Activated naive CD4-positive, alpha-beta T cell treated with anti-CD3 and anti-CD28 coated beads, Interleukin-2, amount 50 U/mL, for 24 hours (primary cell): ENCODE data around the gene L3MBTL1.

Experiments
- H3K27ac Mint-ChIP-seq: one replicate; pipeline ENCODE4 v1.8.0; 2021; ENCODE audit warnings: mild to moderate bottlenecking, mixed read lengths
- H3K27me3 Mint-ChIP-seq: one replicate; pipeline ENCODE4 v1.8.0; 2021; ENCODE audit warnings: mixed read lengths
- H3K36me3 Mint-ChIP-seq: one replicate; pipeline ENCODE4 v1.8.0; 2021; ENCODE audit warnings: mixed read lengths
- H3K4me1 Mint-ChIP-seq: one replicate; pipeline ENCODE4 v1.8.0; 2021; ENCODE audit warnings: mixed read lengths
- H3K4me3 Mint-ChIP-seq: one replicate; pipeline ENCODE4 v1.8.0; 2021; ENCODE audit warnings: mild to moderate bottlenecking, mixed read lengths
- H3K9me3 Mint-ChIP-seq: one replicate; pipeline ENCODE4 v1.8.0; 2021; ENCODE audit warnings: mixed read lengths

Gene L3MBTL1

DNA sequence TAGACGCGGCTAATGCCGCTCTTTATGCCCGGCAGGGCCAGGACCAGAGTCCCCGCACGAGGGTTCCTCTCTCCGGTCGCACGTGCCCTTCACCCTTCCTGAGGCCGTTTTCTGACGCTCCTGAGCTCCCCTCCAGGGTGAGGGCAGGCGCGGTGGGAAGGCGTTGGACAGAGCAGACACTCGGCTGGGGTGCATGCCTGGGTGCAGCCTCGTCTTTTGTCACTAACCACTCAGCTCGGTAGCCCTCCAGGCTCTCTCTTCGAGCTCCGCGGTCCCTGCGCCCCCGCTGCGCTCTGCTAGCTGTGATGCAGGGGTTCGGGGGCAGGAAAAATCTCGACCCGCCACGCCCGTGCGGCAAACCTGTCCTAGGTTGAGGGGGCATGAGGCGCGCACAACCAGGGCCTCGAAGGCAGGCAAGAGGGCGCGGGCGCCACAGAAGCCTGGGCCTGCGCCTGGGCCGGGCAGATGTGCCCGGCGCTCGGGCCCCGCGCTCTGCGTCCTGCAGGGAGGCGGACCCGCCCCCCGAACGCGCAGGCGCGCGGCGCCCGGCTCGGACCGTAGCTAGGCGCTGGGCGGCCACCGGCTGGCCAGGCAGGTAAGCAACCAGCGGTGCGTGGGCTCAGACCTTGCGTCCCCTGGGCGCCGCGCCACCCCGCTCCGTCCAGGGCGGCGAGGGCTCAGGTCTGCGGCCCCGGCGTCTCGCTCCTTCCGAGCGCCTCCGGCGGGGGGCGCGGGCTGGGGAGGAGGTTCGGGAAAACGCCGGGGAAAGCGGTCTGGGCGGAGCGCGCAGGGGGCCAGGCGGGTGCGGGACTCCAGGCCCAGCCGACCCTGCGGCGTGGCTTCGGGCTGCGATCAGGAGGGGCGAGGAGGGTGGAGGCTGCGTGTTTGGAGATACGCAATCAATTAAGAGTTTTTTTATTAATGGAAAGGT is at the start of gene L3MBTL1:
Gene L3MBTL1 (plus strand): TSS at position 548 of the 931 bp plus-strand sequence. CDS start 5,807 bp downstream, outside the sequence.
- Mint-ChIP-seq H3K4me1 (peaks cover 9% of the 10 kb centered on the region), H3K9me3 (no peaks in the 10 kb centered on the region), H3K36me3 (no peaks in the 10 kb centered on the region), H3K4me3 (peak within 1 kb of the TSS; percentile 64), H3K27me3 (peaks cover 15% of the 10 kb centered on the region), H3K27ac (no peak within 1 kb of the TSS)

DNA sequence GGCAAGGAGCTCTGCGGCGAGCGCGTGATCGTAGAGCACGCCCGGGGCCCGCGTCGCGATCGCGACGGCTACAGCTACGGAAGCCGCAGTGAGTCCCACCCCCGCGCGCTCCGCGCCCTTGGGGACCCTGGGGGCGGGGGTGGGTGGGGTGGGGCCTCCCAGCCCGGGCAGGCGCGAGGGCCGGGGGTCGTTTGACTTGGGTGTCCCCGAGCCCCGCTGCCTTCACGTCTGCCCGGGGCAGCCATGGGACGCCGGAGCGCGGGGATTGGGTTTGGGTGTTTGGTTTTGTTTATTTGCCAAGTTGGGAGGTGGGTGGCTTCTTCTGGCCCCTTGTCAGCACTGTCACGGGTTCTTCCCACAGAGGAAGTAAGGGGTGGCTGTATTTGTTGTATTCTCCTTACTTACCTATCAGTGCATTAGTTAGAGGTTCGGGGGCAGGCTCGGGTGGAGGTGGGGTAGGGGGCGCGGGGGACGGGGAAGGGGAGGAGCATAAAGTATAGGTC is 49.0 kb upstream of the L3MBTL1 start:
- Mint-ChIP-seq H3K36me3 (peaks cover 26% of the 10 kb centered on the region), H3K9me3 (no peaks in the 10 kb centered on the region), H3K27ac (peak overlapping the region; percentile 84), H3K4me1 (peaks cover 45% of the 10 kb centered on the region), H3K27me3 (no peaks in the 10 kb centered on the region), H3K4me3 (peak overlapping the region; percentile 92)

DNA sequence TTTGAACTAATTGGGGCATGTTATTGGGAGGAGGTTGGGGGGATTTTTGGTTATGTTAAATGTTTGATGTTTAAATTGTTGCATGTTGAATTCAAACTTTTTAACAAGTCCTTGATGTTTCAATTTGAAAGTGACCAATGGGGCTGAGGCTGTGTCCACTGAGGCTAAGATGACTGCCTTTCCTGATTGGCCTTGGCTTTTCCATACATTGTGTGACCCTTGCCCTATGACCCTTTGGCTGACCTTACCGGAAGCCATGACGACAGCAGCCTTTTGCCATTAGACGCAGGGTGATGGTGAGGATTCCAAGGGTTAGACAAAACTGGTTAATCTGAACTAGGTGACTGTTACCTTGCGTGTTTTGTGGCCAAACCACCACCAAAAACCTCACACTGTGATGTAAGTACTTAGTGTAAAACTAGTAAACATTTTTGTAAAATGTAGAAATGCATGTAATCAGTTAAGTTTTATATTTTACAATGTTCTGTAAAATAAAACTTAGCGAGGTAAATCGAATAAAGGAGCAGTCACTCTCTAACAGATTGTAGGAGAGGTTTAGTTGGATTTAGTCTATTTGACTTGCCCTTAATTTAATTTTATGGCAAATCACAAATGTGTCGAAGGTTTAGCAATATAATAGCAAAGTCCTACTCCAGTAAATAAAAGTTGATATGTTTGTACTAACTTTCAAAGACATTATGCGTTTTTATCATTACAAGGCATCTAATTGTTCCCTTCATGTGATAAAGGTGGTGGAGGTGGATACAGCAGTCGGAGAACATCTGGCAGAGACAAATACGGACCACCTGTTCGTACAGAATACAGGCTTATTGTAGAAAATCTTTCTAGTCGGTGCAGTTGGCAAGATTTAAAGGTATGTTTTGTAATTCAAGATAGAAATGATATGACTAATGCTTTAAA is 48.2 kb upstream of the L3MBTL1 start:
- peaks cover 53% of the 10 kb centered on the region for H3K4me1 Mint-ChIP-seq
- H3K27ac Mint-ChIP-seq = peak overlapping the region; percentile 84
- H3K36me3 Mint-ChIP-seq = peaks cover 33% of the 10 kb centered on the region
- no peaks in the 10 kb centered on the region for H3K9me3 Mint-ChIP-seq
- no peaks in the 10 kb centered on the region for H3K27me3 Mint-ChIP-seq
- H3K4me3 Mint-ChIP-seq = peak overlapping the region; percentile 92

DNA sequence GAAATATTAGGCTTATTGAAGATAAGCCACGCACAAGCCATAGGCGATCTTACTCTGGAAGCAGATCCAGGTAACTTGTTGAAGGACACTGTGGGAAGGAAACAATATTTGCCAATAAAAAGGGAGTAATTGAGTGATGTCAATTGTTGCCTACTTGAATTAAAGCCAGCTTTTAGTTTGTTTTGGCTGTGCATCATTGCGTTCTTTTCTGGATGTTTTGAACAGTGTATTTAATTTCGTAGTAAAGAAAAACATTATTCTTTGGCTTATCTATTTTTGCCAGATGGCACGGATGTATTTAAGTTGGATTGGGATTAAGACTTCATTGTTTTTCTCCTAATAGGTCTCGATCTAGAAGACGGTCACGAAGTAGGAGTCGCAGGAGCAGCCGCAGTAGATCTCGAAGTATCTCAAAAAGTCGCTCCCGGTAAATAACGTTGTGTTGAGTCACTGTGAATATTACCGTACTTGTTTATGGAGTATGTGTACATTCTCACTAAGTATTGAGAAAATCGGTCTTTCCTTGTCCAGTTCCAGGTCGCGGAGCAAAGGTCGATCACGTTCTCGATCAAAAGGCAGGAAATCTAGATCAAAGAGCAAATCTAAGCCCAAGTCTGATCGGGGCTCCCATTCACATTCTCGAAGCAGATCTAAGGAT is 47.2 kb upstream of the L3MBTL1 start:
- peak overlapping the region; percentile 92 for H3K4me3 Mint-ChIP-seq
- H3K27me3 Mint-ChIP-seq = no peaks in the 10 kb centered on the region
- peaks cover 37% of the 10 kb centered on the region for H3K36me3 Mint-ChIP-seq
- no peaks in the 10 kb centered on the region for H3K9me3 Mint-ChIP-seq
- H3K27ac Mint-ChIP-seq = peak overlapping the region; percentile 70
- H3K4me1 Mint-ChIP-seq = peaks cover 57% of the 10 kb centered on the region

DNA sequence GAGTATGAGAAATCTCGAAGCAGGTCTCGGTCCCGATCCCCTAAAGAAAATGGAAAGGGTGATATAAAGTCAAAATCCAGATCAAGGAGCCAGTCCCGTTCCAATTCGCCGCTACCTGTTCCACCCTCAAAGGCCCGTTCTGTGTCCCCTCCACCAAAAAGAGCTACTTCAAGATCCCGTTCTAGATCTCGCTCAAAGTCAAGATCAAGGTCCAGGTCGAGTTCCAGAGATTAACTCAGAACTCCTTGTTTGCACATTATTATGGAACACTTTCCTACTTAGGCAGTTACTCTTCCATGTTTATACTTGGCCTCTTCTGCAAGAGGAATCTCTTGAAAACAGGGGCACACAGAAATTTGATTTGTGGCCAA is 46.7 kb upstream of the L3MBTL1 start:
- Mint-ChIP-seq H3K27ac (peak overlapping the region; percentile 70), H3K27me3 (no peaks in the 10 kb centered on the region), H3K4me3 (peak overlapping the region; percentile 92), H3K9me3 (no peaks in the 10 kb centered on the region), H3K36me3 (peaks cover 37% of the 10 kb centered on the region), H3K4me1 (peaks cover 58% of the 10 kb centered on the region)

DNA sequence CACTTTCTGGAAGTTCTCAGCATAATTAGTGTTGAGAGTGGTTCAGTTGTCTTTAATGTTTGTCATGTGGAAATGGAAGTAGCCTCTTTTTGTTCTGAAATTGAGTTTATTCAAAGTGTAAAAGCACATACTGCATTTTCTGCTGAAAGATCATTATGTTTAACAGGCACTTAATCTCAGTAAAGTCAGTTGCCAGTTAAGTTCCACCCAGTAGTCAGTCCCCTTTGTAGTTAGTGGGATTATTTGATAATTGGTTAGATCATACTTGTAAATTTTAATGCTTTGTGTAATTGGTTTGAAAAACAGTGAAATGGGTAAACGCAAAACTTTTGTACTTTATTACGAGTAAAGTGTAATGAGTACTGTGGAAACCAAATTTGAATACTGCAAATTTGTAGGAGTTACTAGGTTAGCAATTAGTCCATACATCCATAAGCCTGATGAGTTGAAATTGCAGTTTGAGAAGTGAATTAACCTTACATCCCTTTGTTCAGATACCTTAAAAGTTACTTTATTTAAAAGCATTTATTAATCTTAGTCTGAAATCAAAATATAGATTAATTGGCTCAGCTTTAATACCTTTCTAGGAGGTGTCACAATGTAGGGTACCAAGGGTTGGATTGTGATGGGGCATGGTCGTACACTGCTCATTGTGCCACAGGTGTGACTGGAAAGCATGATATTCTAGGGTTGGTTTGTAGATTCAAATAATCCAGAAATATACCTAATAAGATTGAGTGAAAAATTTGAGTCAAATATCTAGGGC is 45.4 kb upstream of the L3MBTL1 start:
- H3K4me3 Mint-ChIP-seq = peak overlapping the region; percentile 57

DNA sequence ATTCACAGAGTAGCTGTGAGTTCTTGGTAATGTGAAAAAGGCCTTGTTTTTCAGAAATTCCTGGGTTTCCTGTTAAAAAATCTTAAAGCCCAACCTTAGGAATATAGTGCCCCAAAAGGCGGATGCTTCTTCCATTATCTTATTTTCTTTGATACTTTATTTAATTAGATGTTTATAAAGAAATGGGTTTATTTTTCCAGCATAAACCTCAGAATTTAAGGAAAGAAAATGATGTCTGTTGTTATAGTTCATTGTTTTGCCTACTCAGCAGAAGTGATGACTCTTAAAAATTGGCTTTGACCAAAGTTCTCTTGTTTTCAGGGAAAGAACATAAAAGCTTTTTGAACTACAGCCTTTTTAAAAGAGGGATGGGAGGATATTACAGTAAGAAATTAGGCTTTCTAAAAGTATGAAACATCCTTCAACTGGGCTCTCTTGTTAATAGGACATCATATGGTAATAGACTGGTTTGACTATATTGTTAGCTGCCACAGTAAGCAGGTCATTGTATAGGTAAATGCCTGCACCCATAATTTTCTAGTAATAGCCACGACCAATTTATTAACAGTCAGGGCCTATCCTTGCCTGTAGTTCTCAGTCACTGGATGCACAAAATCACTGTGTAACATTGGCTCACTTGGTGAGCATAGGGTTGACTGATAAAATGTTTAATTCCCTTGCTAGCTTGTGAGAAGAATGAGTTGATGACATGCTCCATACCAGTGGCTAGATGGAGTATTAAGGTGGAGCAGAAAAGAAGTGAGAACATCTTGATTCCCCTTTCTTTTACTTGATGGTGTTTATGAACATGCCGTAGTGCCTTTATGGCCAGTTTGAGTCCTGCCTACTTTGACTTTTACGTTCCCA is 44.6 kb upstream of the L3MBTL1 start:
- H3K27ac Mint-ChIP-seq = no peak overlapping the region
- peaks cover 58% of the 10 kb centered on the region for H3K4me1 Mint-ChIP-seq
- H3K27me3 Mint-ChIP-seq = no peaks in the 10 kb centered on the region
- H3K4me3 Mint-ChIP-seq = peak overlapping the region; percentile 62
- peaks cover 39% of the 10 kb centered on the region for H3K36me3 Mint-ChIP-seq
- no peaks in the 10 kb centered on the region for H3K9me3 Mint-ChIP-seq

More for the DNA sequence above, 45.4 kb upstream of the L3MBTL1 start:
- Mint-ChIP-seq H3K27me3 (no peaks in the 10 kb centered on the region), H3K27ac (peak overlapping the region; percentile 55), H3K36me3 (peaks cover 39% of the 10 kb centered on the region), H3K9me3 (no peaks in the 10 kb centered on the region), H3K4me1 (peaks cover 59% of the 10 kb centered on the region)

DNA sequence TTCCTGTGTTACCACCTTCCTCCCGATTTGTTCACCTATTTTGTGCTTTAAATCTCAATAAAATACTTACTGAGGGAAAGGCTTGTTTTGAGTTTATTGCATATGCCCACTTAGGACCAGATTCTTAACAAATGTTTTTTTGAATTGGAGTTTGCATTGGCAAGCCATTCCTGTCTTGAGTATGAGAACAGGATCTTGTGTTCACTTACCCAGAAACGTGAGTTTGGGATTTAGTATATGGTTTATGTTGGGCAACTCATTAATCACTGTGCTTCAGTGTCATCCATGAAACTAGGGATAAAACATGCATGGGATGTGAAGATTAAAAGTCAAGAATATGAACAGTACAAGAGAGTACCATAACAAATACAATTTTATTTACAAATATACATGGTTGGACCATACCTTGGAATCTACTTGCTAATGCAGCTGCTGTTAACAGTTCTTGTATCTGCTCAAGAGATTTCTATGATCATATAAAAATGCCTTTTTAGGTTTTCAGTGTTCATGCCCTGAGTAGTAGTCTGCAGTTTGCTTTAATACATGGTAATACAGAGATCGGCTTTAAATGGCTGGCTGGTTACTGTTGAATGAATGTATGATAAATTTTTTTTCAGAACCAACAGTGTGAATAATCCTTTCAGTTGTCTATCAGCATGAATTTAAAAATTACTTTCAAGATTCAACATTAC is 43.8 kb upstream of the L3MBTL1 start:
- Mint-ChIP-seq H3K36me3 (peaks cover 39% of the 10 kb centered on the region), H3K4me1 (peaks cover 58% of the 10 kb centered on the region), H3K9me3 (no peaks in the 10 kb centered on the region), H3K27me3 (no peaks in the 10 kb centered on the region), H3K27ac (peak overlapping the region; percentile 4), H3K4me3 (peak overlapping the region; percentile 62)

DNA sequence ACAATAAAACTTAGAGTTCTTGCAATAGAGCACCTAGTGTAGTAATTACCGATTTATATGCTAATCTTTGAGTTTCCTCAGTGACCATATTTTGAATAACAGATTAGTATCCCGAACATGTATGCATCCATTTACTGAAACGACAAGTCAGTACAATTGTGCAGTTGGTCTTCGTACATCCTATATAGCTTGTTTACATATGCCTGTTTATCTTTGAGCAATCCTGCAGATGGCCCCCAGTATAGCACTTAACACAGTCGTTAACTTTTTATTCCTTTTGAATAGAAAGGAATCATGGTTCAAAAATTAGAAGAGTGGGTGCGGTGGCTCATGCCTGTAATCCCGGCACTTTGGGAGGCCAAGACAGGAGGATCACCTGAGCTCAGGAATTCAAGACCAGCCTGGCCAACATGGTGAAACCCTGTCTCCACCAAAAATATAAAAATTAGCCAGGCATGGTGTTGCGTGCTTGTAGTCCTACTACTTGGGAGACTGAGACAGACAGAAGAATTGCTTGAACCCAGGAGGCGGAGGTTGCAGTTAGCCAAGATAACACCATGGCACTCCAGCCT is 43.2 kb upstream of the L3MBTL1 start:
- Mint-ChIP-seq H3K4me1 (peaks cover 58% of the 10 kb centered on the region), H3K27ac (no peak overlapping the region)

DNA sequence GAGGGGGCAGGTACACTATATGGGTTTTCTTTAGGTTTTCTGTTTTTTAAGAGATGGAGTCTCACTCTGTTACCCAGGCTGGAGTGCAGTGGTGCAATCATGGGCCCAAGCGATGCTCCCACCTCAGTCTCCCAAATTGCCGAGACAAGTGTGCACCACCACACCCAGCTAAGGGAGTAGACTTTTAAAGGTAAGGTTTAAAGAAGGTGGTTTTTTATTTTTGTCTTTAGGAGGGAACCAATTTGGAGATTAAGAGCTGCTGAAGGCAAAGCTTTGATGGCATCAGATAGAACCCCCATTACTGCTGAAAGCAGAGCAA is 41.9 kb upstream of the L3MBTL1 start:
- Mint-ChIP-seq H3K4me1 (peaks cover 45% of the 10 kb centered on the region), H3K27ac (no peak overlapping the region), H3K27me3 (no peaks in the 10 kb centered on the region), H3K9me3 (no peaks in the 10 kb centered on the region), H3K36me3 (peaks cover 27% of the 10 kb centered on the region), H3K4me3 (no peak overlapping the region)

More for the DNA sequence above, 43.2 kb upstream of the L3MBTL1 start:
- Mint-ChIP-seq H3K4me3 (no peak overlapping the region), H3K27me3 (no peaks in the 10 kb centered on the region), H3K9me3 (no peaks in the 10 kb centered on the region), H3K36me3 (peaks cover 37% of the 10 kb centered on the region)

DNA sequence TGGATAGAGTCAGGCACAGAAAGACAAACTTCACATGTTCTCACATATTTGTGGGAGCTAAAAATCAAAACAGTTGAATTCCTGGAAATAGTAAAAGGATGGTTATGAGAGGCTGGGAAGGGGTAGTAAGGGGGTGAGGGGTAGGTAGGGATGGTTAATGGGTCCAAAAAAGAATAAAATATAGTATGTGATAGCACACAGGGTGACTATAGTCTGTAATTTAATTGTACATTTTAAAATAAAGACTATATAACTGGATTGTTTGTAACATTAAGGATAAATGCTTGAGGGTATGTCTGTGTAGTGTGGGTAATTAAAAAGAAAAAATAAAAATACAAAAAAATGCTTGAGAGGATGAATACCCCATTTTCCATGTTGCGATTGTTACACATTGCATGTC is 39.9 kb upstream of the L3MBTL1 start:
- peaks cover 18% of the 10 kb centered on the region for H3K36me3 Mint-ChIP-seq

DNA sequence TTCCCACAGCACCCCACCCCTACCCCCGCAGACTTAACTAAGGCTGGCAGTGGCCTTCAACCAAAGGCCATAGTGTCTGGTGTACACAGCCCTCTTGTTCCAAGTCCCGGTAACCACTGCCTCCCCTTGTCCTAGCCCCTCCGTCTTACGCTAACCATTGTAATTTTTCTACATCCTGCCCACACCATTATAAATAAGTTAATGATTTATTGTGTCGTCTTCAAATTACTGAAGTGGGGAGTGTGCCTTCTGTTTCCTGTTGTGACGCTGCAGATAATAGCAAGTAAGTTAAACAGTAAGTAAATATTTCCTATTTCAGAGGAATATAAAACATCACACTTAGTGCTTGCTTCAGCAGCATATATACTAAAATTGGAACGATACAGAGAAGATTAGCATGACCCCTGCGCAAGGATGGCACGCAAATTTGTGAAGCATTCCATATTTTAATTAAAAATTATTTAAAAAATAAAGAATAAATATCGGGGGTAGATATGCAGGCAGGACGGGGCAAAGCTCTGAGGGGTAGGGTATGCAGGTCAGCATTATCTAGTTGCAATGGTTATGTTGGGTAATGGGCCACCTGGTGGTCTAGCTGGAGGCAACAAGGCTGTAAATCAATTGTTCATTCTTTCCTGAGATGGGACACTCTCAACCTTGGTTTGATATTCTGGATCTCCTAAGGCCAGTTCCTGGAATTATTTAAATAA is 34.7 kb upstream of the L3MBTL1 start:
- Mint-ChIP-seq H3K4me1 (peaks cover 26% of the 10 kb centered on the region), H3K27ac (no peak overlapping the region), H3K27me3 (no peaks in the 10 kb centered on the region), H3K4me3 (no peak overlapping the region), H3K36me3 (no peaks in the 10 kb centered on the region), H3K9me3 (no peaks in the 10 kb centered on the region)

More for the DNA sequence above, 39.9 kb upstream of the L3MBTL1 start:
- peaks cover 35% of the 10 kb centered on the region for H3K4me1 Mint-ChIP-seq
- no peaks in the 10 kb centered on the region for H3K9me3 Mint-ChIP-seq
- no peak overlapping the region for H3K27ac Mint-ChIP-seq
- H3K27me3 Mint-ChIP-seq = no peaks in the 10 kb centered on the region
- H3K4me3 Mint-ChIP-seq = no peak overlapping the region

DNA sequence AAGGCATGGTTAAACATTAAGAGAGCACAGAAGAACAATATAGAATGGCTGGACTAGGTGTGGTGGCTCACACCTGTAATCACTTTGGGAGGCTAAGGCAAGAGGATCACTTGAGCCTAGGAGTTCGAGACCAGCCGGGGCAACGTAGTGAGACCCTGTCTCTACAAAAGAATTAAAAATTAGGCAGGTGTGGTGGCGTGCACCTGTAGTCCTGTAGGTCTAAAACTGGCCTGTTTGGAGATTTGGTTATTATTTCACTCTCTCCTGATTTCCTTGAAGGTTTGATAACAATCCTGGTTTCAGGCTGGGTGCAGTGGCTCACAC is 34.2 kb upstream of the L3MBTL1 start:
- H3K27ac Mint-ChIP-seq = no peak overlapping the region
- H3K9me3 Mint-ChIP-seq = no peaks in the 10 kb centered on the region
- H3K27me3 Mint-ChIP-seq = no peaks in the 10 kb centered on the region
- no peaks in the 10 kb centered on the region for H3K36me3 Mint-ChIP-seq
- H3K4me3 Mint-ChIP-seq = no peak overlapping the region
- H3K4me1 Mint-ChIP-seq = peaks cover 26% of the 10 kb centered on the region
